Measurements from ENCODE around the gene IFNA1.
"Not testable (repeated sequence)": the region's sequence is repeated elsewhere in the genome, so short reads cannot be mapped to it uniquely, and the experiment has no call there.

IFNA1 gene

GRCh38 chr9:21443849-21444625 is 3.8 kb downstream of the IFNA1 start:
- DNase-seq (ENCODE audit: low read depth in 3 of 3): no peak

GRCh38 chr9:21449312-21449711 is 9.1 kb downstream of the IFNA1 start:
- not testable (repeated sequence) for DNase-seq (ENCODE audit: low read depth in 3 of 3)

- no peak for DNase-seq (ENCODE audit: low read depth in 3 of 3)
These were observed 10.6 kb downstream of the IFNA1 start for GRCh38 chr9:21450733-21451394.

DNA sequence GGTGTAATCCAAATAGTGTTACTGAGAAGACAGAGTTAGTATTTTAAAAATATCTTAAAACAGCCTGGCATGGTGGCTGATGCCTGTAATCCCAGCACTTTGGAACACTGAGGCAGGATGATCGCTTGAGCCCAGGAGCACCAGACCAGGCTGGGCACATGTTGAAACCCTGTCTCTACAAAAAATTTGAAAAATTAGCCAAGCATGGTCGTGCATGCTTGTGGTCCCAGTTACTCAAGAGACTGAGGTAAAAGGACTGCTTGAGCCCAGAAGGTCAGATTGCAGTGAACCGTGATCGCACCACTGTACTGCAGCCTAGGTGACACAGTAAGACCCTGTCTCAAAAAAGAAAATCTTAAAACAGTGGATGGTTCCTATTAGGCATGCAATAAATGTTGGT is 12.4 kb downstream of the IFNA1 start:
- no peak for DNase-seq (ENCODE audit: low read depth in 3 of 3)

DNA sequence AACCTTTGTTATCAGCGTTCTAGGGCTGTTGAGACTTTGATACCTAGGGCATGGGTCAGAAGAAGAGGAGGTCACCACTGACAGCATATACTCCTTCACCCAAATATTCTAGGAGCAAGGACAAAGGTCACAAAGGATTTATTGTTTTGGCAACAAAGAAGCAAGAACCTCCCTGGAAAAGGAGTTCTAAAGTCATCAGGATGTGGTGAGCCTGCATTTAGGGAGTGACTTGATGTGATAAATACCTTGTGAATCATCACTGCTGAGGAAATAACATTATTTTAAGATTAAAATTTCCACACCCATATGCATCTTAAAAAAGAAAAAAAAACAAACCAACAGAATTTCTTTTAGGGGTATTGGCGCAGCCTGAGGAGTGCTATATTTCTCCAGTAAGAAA is 13.9 kb downstream of the IFNA1 start:
- DNase-seq (ENCODE audit: low read depth in 3 of 3): no peak

GRCh38 chr9:21455320-21455719 is 15.1 kb downstream of the IFNA1 start:
- peak in 2 of 3 experiments; percentile 3 to 14 for DNase-seq (ENCODE audit: low read depth in 3 of 3)

DNA sequence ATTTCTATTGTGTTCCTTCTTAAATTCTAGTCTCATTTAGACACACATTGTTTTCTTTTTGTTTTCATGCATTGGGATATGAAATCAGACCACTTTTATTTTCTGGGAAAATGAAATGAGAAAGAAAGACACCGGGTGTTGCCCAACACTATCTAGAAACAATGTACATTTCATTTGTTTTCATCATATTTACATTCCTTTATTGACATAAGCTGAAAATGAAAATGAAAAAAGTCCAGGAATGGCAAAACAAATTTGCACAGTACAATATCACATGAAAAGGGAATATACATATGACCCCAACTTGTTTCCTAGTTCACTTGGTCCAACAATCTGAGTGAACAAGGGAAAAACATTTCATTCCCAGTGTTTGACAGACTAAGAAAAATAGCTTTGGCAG is 21.1 kb downstream of the IFNA1 start:
- no peak for DNase-seq (ENCODE audit: low read depth in 3 of 3)

GRCh38 chr9:21465138-21465537 is 24.9 kb downstream of the IFNA1 start:
- no peak for DNase-seq (ENCODE audit: low read depth in 3 of 3)

DNA sequence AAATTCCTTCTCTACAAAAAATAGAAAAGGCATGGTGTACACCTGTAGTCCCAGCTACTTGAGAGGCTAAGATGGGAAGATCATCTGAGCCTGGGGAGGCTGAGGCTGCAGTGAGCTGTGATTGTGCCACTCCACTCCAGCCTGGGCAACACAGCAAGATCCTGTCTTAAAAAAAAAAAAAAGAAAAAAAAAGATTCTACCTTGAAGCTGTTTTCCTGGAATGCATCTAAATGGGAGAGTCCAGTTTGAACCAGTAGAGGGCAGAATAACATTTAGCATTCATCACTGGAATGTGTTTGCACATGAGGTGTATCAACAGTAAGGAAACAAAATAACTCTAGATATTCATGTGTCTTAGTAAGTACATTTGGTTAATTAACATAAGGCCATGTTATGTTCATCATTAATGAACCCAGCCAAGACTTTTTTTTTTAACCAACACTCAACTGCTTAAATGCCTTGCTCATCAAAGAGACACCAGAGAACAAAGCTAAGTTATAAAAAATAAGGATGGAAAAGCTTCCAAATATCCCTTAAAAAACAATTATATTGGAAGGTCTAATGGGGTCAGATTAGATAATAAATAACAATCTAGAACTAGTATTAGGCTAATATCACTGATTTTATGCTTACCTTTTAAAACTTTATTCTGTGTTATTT is 25.8 kb downstream of the IFNA1 start:
- DNase-seq (ENCODE audit: low read depth in 3 of 3): no peak

DNA sequence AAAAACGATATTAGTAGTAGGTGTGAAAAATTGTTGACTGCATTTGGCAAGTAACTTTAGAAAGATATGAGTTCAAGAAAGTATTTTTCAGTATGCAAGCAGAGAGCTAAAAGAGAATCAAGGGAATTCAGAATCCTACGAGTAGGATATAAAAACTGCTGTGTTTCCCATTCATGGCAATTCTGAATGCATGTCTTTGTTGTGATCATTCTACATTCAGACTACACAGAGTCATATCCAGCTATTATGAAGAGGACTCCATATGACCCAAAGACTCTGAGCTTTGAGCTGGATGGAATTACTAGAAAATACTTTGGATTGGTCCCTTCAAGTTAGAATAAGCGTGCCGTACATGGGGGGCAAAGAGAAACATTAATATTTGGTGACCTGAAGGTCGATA is 29.9 kb downstream of the IFNA1 start:
- no peak for DNase-seq (ENCODE audit: low read depth in 3 of 3)

DNA sequence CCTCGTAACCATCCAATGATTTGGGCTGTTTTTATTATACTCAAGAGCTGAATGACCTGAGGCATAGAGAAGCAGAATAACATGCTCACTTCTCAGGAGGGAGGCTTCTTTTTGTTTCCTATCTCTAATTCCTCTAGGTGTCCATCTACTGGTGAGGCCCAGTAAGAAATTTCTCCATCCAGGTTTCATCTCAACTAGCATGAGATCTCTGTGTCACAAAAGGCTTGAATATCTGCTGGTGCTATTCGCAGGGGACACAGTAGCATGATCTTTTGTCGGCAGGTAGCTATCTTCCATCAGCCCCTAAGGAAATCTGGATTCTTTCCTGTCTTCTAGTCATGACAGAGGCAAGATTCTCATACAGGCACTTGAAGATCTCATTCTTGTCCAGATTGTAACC is 33.0 kb downstream of the IFNA1 start:
- DNase-seq (ENCODE audit: low read depth in 3 of 3): no peak

DNA sequence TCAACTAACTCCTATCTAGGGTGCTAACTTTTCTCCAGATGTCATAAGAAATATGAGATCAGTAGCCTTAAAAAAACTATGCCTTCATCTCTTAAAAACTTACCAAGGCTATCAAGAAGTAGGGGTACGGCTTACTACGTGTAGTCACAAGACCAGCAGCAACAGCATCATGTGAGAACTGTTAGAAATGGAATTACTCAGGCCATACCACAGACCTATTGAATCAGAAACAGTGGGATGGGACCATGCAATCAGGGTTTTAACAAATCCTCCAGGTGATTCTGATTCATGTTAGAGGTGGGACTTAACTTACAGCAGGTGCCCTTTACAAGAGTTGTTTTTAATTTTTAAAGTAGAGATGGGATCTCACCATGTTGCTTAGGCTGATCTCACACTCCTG is 37.2 kb downstream of the IFNA1 start:
- DNase-seq (ENCODE audit: low read depth in 3 of 3): no peak

GRCh38 chr9:21479152-21479702 is 39.0 kb downstream of the IFNA1 start:
- no peak for DNase-seq (ENCODE audit: low read depth in 3 of 3)

GRCh38 chr9:21481470-21482056 is 41.3 kb downstream of the IFNA1 start:
- DNase-seq (ENCODE audit: low read depth in 3 of 3): no peak

GRCh38 chr9:21482213-21482612 is 42.0 kb downstream of the IFNA1 start, which contains the start of gene IFNE:
IFNE (minus strand) TSS chr9:21482313; CDS start chr9:21481694, 619 bp downstream.
- DNase-seq (ENCODE audit: low read depth in 3 of 3): no peak

Data from stimulated activated CD4-positive, alpha-beta T cell treated with anti-CD3 and anti-CD28 coated beads, TNF-alpha, amount 100 ng/mL, for 24 hours (primary cell).